Adrenal gland (tissue), 5 donors: ENCODE measurements around the gene JPT1.

Source experiments
- POLR2A ChIP-seq, 2 donors: fragments of 450-650 bp; IDR thresholded peaks; one replicate each; pipeline ENCODE4 v1.6.1; 2017; ENCODE audit warnings: antibody characterized with exemption in 2 of 2, mild to moderate bottlenecking in 2 of 2, moderate library complexity in 1 of 2
- TF ChIP-seq, protein P1 (sequence below), 6 experiments: fragments of 450-650 bp in 4 of 6; fragments of 200-600 bp in 2 of 6; sonication (generic) in 1 of 6; IDR thresholded peaks; 1 replicate in 5 of 6; 2 replicates in 1 of 6; pipeline versions ENCODE4 v1.5.1 to v1.8.0; 2016 to 2021; ENCODE audit warnings: antibody characterized with exemption in 6 of 6, mild to moderate bottlenecking in 2 of 6, moderate library complexity in 1 of 6
- donor health status: DM: no; HTN: no; CAD: no.

- TF ChIP-seq, protein P1, sequence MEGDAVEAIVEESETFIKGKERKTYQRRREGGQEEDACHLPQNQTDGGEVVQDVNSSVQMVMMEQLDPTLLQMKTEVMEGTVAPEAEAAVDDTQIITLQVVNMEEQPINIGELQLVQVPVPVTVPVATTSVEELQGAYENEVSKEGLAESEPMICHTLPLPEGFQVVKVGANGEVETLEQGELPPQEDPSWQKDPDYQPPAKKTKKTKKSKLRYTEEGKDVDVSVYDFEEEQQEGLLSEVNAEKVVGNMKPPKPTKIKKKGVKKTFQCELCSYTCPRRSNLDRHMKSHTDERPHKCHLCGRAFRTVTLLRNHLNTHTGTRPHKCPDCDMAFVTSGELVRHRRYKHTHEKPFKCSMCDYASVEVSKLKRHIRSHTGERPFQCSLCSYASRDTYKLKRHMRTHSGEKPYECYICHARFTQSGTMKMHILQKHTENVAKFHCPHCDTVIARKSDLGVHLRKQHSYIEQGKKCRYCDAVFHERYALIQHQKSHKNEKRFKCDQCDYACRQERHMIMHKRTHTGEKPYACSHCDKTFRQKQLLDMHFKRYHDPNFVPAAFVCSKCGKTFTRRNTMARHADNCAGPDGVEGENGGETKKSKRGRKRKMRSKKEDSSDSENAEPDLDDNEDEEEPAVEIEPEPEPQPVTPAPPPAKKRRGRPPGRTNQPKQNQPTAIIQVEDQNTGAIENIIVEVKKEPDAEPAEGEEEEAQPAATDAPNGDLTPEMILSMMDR (IDR thresholded peaks at IDR 0.05): no peak
- no peak for TF ChIP-seq POLR2A (IDR thresholded peaks at IDR 0.05)
Observed at GRCh38 chr17:75093548-75094158, 60.7 kb downstream of the JPT1 start.
